HT1080 (cell line): ENCODE results near the gene HPGD. TPM values are rescaled to one million over a fixed set of nuclear protein-coding genes. Genes with fewer than 3 reads are reported as not detected.
A peak's percentile ranks its signal among the peaks of the same experiment; 100 is the strongest.
"Not testable (repeated sequence)": the region's sequence is repeated elsewhere in the genome, so short reads cannot be mapped to it uniquely, and the experiment has no call there.

Source experiments
- DNase-seq: peaks from one replicate; pipeline ENCODE4 v3.0.0-alpha.2; 2015; ENCODE audit warnings: low read depth
- total RNA-seq: library from RNA; depleted of rRNA; stranded (reverse); fragments of >200 nt; shearing (Covaris generic); gene quantifications from 2 replicates; pipeline ENCODE4 v1.2.3, GENCODE V29; 2014

The HPGD gene
- total RNA-seq, 1 experiment from 2014 or later = 1.6 TPM

DNA sequence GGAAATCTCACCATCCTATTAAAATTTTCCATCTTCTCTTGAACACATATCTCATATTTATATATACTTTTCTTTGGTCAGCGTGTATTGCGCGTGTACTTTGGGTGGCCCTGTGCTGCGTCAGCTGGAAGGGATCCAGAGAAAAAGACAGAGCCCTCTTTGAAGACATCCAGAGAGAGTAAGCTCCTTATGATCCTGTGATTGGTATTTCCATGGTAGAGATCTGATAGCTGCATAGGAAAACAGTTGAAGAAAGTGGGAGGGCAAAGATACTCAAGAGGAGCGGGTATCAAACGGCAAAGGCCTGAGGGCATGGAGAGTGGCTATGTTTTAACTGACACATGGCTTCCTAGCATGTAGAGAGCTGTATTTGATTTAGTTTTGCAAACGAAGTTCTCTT lies 4.4 kb upstream of the HPGD start:
- DNase-seq = no peak

DNA sequence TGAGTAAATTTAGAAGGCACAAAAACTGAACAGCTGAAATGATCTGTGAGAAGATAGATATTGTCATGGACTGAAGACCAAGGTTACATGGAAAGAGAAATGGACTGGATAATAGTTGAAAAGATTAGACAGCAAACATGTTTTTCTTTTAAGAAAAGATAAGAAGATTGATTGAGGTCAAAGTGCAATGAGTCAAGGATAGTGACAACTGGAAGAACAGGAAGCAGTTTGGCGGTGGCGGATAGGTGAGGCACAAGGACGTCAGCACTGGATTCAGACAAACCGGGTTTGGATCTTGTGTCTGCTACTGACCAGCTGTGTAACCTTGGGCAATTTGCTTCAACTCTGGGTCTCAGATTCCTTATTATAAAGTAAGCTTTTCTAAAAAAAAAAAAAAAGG lies 2.0 kb upstream of the HPGD start:
- DNase-seq = no peak

DNA sequence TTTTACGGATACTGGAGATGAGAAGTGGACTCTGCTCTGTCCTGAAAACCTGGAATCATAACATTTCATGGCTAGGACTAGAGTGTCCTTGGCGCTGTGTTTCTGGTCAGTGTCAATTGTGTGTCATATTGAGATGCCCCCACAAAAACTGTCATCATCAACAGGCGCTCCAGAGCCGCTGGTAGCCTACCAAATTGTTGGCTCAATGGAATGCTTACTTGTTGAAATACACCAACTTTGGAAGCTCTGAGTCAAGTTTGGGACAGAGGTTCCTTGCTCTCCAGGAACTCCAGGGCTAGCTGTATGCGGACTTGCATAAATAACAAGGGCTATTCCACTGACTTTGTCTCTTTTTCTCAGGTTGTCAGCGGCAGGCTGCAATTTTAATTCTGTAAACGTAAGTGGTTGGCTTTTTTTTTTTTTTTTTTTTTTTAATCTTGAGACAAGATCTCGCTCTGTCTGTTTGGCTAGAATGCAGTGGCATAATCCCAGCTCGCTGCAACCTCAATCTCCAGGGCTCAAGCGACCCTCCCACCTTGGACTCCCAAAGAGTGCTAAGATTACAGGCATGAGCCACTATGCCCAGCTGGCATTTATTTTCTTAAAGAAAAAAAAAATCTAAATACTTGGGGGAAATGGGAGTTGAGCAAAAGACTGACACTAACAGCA lies 871 bp upstream of the HPGD start:
- DNase-seq = peak; percentile 8

GRCh38 chr4:174521800-174522182 lies 497 bp downstream of the HPGD start:
- peak; percentile 25 for DNase-seq

DNA sequence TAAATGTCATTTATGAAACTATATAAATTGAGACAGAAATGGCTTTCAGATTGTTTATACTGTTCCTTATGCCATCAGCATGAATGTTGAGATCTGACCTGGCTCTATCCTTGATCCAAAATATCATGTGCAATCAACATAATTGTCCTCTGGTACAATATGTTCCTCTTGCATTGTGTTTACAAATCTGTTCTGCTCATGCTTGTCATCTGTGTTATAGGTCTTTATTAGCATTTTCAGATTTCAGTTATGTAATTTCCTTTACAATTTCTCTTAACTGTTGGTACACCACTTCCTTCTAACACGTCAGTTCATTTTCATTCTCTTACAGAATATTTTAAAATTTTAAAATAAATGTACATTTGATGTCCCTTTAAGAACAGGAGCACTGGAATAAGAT lies 1.6 kb downstream of the HPGD start:
- no peak for DNase-seq

DNA sequence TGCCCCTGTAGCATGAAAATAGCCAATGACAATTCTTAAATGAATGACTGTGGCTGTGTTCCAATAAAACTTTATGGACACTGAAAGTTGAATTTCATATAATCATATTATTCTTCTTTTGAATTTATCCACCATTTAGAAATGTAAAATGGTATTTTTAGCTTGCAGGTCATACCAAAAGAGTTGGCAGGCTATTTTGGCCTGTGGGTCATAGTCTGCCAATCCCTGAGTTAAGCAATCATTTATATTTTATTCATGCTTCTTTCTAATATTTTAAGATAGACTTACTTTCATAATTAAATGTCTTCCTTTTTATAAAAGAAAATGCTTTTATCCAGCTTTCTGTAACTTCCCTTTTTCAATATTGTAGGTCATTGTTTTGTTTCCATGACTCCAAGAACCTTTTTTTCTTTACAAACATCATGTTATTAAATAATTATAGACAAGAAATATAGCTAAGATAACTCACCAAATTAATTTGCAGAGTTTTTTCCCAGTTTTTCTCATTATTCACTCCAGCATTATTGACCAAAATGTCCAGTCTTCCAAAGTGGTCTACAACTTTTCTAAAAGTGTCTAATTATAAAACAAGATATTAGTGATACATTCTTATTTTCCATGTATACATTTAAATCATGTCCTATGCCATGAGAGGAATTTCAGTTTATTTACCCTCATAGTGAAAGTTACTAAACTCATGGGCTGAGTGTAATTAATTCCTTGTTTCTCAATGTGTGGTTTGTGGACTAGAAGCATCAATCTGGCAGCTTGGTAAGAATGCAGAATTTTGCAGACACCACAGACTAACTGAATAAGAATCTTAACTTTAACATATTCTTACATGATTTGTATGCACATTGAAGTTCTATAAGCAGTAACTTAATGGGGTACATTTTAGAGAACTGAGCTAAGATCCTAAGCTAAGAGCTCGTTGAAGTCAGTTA lies 4.5 kb downstream of the HPGD start:
- DNase-seq = no peak

- no peak for DNase-seq
These were observed 5.5 kb downstream of the HPGD start for GRCh38 chr4:174516794-174517193.

- DNase-seq = no peak
These were observed 5.9 kb downstream of the HPGD start for GRCh38 chr4:174516345-174516744.

GRCh38 chr4:174512745-174513144 lies 9.5 kb downstream of the HPGD start:
- DNase-seq = no peak

DNA sequence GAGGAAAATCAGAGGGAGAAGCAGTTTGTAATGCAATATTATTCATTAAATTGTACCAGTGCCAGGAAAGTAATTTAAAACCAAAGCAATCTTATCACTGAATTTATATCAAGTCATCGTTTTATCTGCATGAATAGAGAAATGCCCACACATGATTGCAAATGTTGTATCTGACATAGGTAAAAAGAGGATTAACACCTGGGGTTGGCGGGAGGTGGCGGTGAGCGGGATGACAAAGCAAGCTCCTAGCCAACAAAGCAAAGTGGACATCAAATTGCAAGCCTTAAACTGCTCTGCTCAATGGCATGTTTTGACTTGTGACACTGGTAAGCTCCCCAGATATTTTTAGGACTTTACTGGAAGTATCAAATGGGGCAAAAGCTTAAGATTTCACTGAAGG lies 16.4 kb downstream of the HPGD start:
- no peak for DNase-seq

DNA sequence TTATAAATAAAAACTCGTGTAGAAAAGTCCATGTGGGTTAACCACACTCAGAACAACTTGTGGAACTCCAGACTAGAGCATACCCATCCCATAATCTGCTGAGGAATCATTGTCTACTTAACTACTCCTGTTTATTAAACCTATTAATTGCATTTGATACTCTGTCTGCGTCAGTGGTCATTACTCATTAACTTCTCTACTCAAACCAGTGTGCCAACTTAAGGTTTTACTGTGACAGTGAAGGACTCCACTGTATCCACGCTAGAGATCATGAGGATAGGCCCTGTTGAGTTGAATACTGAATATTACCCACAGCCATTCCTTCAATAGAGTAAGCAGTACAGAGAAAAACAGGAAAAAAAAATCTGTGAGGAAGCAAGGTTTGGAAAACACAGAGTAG lies 17.3 kb downstream of the HPGD start:
- DNase-seq = no peak

DNA sequence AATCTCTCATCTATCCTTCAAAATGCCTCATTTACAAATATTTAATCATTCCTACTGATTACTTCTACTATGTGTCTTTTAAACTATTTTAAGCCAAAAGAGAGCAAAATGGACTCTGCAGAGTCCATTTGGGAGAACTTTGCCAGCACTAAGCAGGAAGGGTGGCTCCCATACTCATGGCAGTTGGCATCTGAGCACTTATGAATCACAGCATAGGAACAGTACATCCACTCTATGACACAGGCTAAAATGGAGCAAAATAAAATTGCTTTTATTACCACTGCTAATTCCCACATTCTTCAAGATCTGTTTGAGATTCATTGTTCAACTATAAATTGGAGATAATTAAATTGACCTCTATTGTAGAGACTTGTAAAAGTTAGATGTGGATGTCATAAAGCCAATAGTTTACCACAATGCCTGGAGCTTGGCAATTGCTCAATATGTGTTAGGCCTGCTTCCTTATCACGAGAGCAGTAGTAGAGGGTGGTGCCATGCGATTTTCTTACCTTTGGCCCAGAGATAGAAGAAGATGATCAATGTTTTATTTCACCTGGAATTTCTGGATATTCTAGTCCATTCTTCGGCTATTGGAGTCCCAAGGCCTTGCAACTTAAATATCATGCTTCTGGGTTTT lies 19.1 kb downstream of the HPGD start:
- DNase-seq = peak; percentile 52

DNA sequence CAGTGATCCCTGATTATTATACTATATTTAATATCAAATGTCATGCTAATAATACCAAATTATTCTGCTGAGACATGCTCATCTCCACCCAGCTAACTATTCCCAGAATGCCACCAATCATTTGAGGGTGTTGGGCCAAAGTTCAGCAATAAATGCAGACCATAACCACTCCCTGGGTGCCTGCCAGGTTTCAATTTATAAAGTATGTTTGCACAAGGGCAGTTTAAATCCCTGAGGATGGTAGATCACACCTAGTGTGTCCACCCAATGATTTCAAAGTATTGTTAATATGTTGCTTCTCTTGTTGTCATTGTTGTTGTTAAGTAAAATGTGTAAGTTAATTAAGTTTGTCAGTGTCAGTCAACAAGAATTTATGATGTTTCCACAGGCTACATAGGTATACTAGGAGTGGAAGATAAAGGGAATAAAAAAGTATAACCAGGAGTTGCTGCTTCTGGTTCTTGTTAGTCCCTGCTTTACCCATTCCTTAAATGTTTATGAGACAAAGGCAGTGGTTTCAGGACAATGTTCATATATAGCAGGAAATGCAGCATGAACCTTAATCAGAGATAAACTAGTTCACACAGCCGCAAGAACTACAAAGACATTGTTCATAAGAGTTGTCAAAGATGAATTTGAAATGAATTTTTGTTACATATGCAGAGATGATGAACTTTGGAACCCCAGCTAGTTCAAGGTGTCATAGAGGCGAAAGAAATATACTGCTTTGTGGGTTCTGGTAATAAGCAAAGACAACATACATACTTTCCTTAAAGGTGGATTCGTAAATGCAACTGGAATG lies 25.5 kb downstream of the HPGD start:
- no peak for DNase-seq

DNA sequence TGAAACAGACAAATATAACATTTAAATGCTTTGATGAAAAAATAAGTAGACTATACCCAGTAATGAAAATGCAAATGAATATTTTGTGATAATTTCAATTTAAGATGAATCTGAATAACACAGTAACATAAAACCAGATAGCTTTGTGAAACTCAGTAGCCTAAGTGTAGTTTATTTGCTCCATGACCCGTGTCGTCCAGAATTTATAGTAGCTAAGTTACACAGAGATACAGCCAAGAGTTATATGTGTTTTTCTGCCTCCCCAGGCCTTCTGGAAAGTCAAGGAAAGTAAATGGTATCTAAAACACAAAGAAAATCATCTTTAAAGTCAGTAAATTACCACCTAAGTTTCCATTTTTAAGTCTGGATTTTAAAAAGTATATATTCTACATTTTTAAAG lies 26.7 kb downstream of the HPGD start:
- no peak for DNase-seq

GRCh38 chr4:174494726-174495125 lies 27.6 kb downstream of the HPGD start:
- DNase-seq = no peak

DNA sequence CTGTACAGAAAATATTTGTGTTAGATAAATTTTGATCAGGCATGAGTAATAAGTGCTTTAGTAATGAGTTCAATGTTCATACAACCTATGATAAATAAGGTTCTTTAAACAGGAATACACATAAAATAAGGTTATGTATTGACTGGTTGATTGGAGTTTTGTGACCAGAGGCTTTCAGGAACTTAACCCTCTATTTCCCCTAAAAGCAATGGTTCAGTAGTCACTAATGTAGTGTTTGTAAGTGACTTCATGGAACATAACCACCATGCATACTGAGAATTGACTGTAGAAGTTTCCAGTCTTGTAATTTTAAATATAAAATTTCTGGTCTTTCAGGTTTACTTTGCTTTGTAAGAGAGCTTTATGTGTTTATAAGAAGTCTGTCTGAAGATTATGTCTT lies 28.1 kb downstream of the HPGD start:
- DNase-seq = no peak

DNA sequence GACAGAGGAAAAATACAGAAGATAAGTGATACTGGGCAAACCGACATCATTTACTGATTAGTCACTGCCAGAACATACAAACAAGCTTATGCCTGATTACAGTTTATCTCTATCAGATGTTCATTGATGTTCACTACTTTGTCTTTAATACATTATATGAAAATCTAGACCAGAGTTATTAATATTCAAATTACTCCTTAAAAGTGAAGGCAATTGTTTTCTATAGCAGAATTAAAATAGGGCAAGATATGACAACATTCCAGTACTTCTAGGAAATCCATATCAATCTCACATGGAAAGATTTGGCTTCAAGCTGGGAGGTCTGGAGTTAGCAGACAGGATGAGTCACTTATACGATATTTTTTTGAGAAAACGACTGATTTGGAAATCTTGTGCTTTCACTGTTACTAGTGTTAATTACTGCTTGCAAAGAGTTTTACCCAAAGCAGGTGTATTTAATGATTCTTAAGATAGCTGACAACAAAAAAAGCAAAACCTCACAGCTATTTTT lies 31.8 kb downstream of the HPGD start:
- peak; percentile 50 for DNase-seq

DNA sequence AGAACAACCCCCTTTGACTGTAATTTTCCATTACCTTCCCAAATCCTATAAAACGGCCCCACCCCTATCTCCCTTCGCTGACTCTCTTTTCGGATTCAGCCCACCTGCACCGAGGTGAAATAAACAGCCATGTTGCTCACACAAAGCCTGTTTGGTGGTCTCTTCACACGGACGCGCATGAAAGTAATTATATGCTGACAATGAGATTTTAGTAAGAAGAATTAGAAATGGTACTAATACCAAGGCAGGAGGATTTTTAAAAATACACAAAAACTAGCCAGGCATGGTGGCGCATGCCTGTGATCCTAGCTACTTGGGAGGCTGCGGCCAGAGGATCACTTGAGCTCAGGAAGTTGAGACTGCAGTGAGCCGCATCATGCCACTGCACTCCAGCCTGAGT lies 33.9 kb downstream of the HPGD start:
- not testable (repeated sequence) for DNase-seq

GRCh38 chr4:174485025-174485424 lies 37.3 kb downstream of the HPGD start:
- no peak for DNase-seq

DNA sequence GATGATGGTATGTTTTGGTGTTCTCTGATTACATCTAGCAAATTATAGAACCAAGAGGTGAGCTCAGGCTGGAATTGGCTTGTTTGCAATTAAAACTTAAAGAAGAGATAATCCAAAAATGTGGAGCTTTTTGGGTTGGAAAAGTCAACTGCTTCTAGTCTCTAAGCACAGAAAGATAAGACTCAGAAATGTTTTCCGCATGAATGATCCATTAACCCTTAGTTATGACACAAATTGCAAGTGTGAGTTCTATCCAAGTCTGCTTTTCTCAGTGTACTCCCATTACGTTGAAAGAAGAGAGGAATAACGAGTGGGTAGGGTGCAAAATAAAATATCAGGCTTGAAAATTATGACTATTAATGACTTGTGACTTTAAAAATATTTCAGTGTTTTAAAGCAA lies 38.5 kb downstream of the HPGD start:
- DNase-seq = no peak

DNA sequence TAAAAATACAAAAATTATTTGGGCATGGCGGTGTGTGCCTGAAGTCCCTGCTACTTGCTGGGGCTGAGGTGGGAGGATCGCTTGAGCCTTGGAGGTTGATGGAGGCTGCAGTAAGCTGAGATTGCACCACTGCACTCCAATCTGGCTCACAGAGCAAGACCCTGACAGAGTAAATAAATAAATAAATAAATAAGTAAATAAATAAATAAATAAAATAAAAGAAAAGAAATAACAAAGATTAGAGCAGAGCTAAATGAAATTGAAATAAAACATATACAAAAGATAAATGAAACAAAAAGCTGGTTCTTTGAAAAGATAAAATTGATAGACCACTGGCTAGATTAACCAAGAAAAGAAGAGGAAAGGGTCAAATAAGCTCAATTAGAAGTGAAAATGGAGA lies 43.1 kb downstream of the HPGD start:
- no peak for DNase-seq
